Spleen (tissue), 11 donors: ENCODE data around the gene ELN. TPM values are rescaled to one million over a fixed set of nuclear protein-coding genes. Genes with fewer than 3 reads are reported as not detected.

Experiments used
- DNase-seq: peaks from one replicate; pipeline ENCODE4 v3.0.0-alpha.2; 2020
- H3K27ac ChIP-seq, 8 donors: fragments of 200-600 bp; sonication (generic) in 7 of 8; 1 replicate in 4 of 8; 2 replicates in 4 of 8; pipeline versions ENCODE4 v1.5.0 to v1.8.0; 2016 to 2021; ENCODE audit warnings: inconsistent platforms in 4 of 8, mild to moderate bottlenecking in 4 of 8, moderate library complexity in 1 of 8
- H3K27me3 ChIP-seq, 7 donors: fragments of 200-600 bp; sonication (generic) in 6 of 7; replicated peaks in 1 of 7; 1 replicate in 4 of 7; 2 replicates in 3 of 7; pipeline versions ENCODE4 v1.5.0 to v1.8.0; 2016 to 2021; ENCODE audit warnings: inconsistent platforms in 3 of 7, mild to moderate bottlenecking in 1 of 7
- H3K36me3 ChIP-seq, 6 donors: fragments of 200-600 bp; sonication (generic) in 5 of 6; 1 replicate in 4 of 6; 2 replicates in 2 of 6; pipeline versions ENCODE4 v1.5.0 to v1.8.0; 2016 to 2021; ENCODE audit warnings: inconsistent platforms in 2 of 6
- H3K4me1 ChIP-seq, 6 donors: fragments of 200-600 bp; sonication (generic) in 5 of 6; 1 replicate in 3 of 6; 2 replicates in 3 of 6; pipeline versions ENCODE4 v1.5.0 to v1.8.0; 2016 to 2021; ENCODE audit warnings: inconsistent platforms in 3 of 6
- H3K4me3 ChIP-seq, 8 donors: fragments of 200-600 bp; sonication (generic) in 7 of 8; 1 replicate in 4 of 8; 2 replicates in 4 of 8; pipeline versions ENCODE4 v1.5.0 to v1.8.0; 2016 to 2021; ENCODE audit warnings: inconsistent platforms in 4 of 8, mild to moderate bottlenecking in 4 of 8, moderate library complexity in 2 of 8
- H3K9me3 ChIP-seq, 8 donors: fragments of 200-600 bp; sonication (generic) in 7 of 8; 1 replicate in 4 of 8; 2 replicates in 4 of 8; pipeline versions ENCODE4 v1.5.0 to v1.8.0; 2016 to 2021; ENCODE audit warnings: inconsistent platforms in 4 of 8
- POLR2A ChIP-seq, 3 donors: fragments of 450-650 bp; IDR thresholded peaks; one replicate each; pipeline ENCODE4 v1.5.1; 2017; ENCODE audit warnings: antibody characterized with exemption in 3 of 3, mild to moderate bottlenecking in 1 of 3
- POLR2AphosphoS5 ChIP-seq, 3 donors: sonication (generic); formaldehyde crosslinking; IDR thresholded peaks; one replicate each; pipeline ENCODE4 v1.5.1; 2017; ENCODE audit warnings: antibody characterized with exemption in 3 of 3
- WGBS, 5 donors: extraction: QIAGEN DNeasy Blood & Tissue Kit in 3 of 5; methylation state at CpG; one replicate each; pipeline versions ENCODE4 v1.1.5 to v1.1.7; 2013 to 2018; 5-methylcytosine and 5-hydroxymethylcytosine counted together
- intact Hi-C: fragments of 100-400 bp; cut with DNase I; formaldehyde crosslinking; loops from one replicate; pipeline ENCODE4 v1.15.0; 2023; ENCODE audit warnings: low total_unique reads
- polyA plus RNA-seq, 3 donors: library from polyadenylated mRNA; stranded (reverse); fragments of 200-250 nt; gene quantifications; one replicate each; pipeline ENCODE4 v1.2.1, GENCODE V29; 2013
- total RNA-seq, 7 donors: library from RNA; depleted of rRNA in 3 of 7; stranded (reverse); fragments of >200 nt in 3 of 7; fragmentation: NEBNext Ultra II Directional in 4 of 7; extraction: Animal tissue kit (Norgen Biotek cat#: 25700) in 4 of 7; gene quantifications; one replicate each; pipeline versions ENCODE4 v1.1.0 to v1.2.1, GENCODE V29; 2016 to 2021
- TF ChIP-seq, protein P1 (sequence below), 11 experiments: fragments of 200-600 bp in 7 of 11; fragments of 450-650 bp in 4 of 11; sonication (generic) in 4 of 11; IDR thresholded peaks in 8 of 11; conservative IDR thresholded peaks in 3 of 11; 1 replicate in 7 of 11; 2 replicates in 4 of 11; pipeline versions ENCODE4 v1.4.0 to v1.8.0; 2016 to 2021; ENCODE audit warnings: antibody characterized with exemption in 11 of 11, inconsistent platforms in 4 of 11, mild to moderate bottlenecking in 1 of 11
- donor health status: healthy with polysubstance abuse.
- donor health status: DM: no; HTN: no; CAD: no; lungs with moderate emphysema.
- donor health status: DM: no; HTN: no; CAD: no.
- donor health status: Bipolar disorder and iron deficiency.
- donor health status: healthy.
- donor health status: DM: no; HTN: no; CAD: no.
- donor health status: DM: yes; HTN: yes; CAD: no.

ELN gene
- total and polyA plus RNA-seq, 10 donors = 11.1 to 94.7 (median 35.3) TPM

GRCh38 chr7:74087791-74088453 is 59.9 kb downstream of the ELN start:
- no peak for DNase-seq
- H3K27me3 ChIP-seq = no peaks in the 10 kb centered on the region
- no peak overlapping the region for H3K4me3 ChIP-seq
- 91 to 95% (median 93%) methylated on average over 10 of the region's 10 CpGs for WGBS, 5 donors
- no peak overlapping the region for H3K27ac ChIP-seq
- peaks cover 18 to 40% (median 28%) of the 10 kb centered on the region in 6 donors for H3K4me1 ChIP-seq
- intact Hi-C loops = no loop called here
- peaks cover 0 to 24% (median 0%) of the 10 kb centered on the region in 6 donors for H3K36me3 ChIP-seq
- no peaks in the 10 kb centered on the region for H3K9me3 ChIP-seq
- TF ChIP-seq POLR2AphosphoS5 (IDR thresholded peaks at IDR 0.05) = no peak
- TF ChIP-seq POLR2A (IDR thresholded peaks at IDR 0.05) = no peak
- TF ChIP-seq, protein P1, sequence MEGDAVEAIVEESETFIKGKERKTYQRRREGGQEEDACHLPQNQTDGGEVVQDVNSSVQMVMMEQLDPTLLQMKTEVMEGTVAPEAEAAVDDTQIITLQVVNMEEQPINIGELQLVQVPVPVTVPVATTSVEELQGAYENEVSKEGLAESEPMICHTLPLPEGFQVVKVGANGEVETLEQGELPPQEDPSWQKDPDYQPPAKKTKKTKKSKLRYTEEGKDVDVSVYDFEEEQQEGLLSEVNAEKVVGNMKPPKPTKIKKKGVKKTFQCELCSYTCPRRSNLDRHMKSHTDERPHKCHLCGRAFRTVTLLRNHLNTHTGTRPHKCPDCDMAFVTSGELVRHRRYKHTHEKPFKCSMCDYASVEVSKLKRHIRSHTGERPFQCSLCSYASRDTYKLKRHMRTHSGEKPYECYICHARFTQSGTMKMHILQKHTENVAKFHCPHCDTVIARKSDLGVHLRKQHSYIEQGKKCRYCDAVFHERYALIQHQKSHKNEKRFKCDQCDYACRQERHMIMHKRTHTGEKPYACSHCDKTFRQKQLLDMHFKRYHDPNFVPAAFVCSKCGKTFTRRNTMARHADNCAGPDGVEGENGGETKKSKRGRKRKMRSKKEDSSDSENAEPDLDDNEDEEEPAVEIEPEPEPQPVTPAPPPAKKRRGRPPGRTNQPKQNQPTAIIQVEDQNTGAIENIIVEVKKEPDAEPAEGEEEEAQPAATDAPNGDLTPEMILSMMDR (IDR thresholded peaks at IDR 0.05 in 8 of 11, conservative IDR thresholded peaks at IDR 0.05 in 3 of 11) = no peak

DNA sequence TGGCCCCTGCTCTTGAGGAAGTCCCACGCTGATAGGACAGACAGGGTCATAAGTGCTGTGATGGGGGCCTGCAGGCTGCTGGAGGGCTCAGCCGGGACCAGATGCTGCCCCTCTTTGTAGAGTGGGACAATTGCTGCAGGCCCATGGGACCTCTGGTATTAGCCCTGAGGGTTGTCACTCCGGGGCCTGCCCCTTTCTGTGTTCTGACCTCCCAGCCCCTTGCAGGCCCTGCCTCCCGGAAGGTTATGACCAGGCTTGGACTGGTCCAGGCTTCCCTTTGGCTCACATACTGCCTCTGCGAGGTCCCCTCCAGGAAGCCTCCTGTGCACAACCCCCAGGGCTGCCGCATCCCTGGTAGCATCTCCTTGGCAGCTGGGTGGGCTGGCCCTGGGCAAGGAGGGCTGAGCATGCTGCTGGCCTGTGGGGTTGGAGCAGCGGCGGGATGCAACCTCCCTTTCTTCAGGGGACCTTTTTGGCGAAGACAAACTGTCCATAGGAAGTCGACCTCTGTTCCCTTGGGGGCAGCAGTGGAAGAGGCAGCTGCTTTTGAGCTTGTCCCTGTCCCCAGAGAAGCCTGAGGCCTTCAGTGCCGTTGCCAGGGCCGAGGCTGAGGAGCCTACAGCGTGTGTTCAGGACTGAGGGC is 64.5 kb downstream of the ELN start:
- H3K27me3 ChIP-seq = no peaks in the 10 kb centered on the region
- H3K27ac ChIP-seq = peak overlapping the region; percentile 71 to 95 (median 87)
- H3K9me3 ChIP-seq = no peaks in the 10 kb centered on the region
- peaks cover 0 to 25% (median 9%) of the 10 kb centered on the region in 6 donors for H3K36me3 ChIP-seq
- TF ChIP-seq POLR2A (IDR thresholded peaks at IDR 0.05) (no peak), POLR2AphosphoS5 (IDR thresholded peaks at IDR 0.05) (no peak)
- TF ChIP-seq, protein P1 (IDR thresholded peaks at IDR 0.05 in 8 of 11, conservative IDR thresholded peaks at IDR 0.05 in 3 of 11) = no peak
- H3K4me1 ChIP-seq = peaks cover 21 to 44% (median 35%) of the 10 kb centered on the region in 6 donors
- intact Hi-C loops = no loop called here
- 42 to 55% (median 47%) methylated on average over 7 to 13 of the region's 13 CpGs for WGBS, 5 donors
- peak overlapping the region in 5 of 8 donors; percentile 58 to 80 (median 63) for H3K4me3 ChIP-seq
- DNase-seq = peak; percentile 79

DNA sequence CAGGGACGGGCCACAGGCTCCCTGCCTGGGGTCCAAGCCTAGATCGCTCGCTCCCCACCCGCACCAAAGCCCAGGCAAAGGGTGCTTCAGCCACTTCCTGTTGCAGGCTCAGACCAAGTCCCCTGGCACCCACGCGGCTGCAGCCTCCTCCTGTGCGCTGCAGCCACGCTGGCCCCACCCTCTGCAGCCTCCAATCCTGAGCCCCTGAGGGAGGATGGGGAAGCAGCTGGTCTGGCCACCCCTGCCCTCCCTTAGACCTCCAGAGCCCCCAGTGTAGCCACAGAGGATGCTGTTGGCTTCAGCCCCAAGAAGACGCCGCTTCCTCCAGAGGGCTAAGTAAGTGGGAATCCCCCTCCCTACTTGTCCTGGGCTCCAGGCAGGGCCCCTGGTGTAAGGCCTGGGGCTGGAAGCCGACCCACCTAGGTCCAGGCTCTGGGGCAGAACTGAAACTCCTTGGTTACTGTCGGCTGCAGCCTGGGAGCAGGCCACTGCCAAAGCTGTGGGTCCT is 65.0 kb downstream of the ELN start:
- intact Hi-C loops = no loop called here
- Histone ChIP-seq H3K36me3 (peaks cover 0 to 25% (median 11%) of the 10 kb centered on the region in 6 donors), H3K9me3 (no peaks in the 10 kb centered on the region), H3K4me1 (peaks cover 21 to 44% (median 35%) of the 10 kb centered on the region in 6 donors), H3K27me3 (no peaks in the 10 kb centered on the region), H3K4me3 (peak overlapping the region in 7 of 8 donors; percentile 53 to 80 (median 63)), H3K27ac (peak overlapping the region; percentile 71 to 95 (median 87))
- DNase-seq = peak; percentile 90
- TF ChIP-seq POLR2A (IDR thresholded peaks at IDR 0.05) (no peak), POLR2AphosphoS5 (IDR thresholded peaks at IDR 0.05) (peak; percentile 37 to 77 (median 70))
- TF ChIP-seq, protein P1 (IDR thresholded peaks at IDR 0.05 in 8 of 11, conservative IDR thresholded peaks at IDR 0.05 in 3 of 11) = no peak
- 22 to 33% (median 25%) methylated on average over 2 to 12 of the region's 12 CpGs for WGBS, 5 donors
